Right atrium auricular region (tissue), 2 donors: ENCODE measurements around the gene MTMR3. TPM values are rescaled to one million over a fixed set of nuclear protein-coding genes. Genes with fewer than 3 reads are reported as not detected.

ENCODE experiments used
- DNase-seq: peaks from one replicate; pipeline ENCODE4 v3.0.0-alpha.2; 2019; ENCODE audit warnings: low spot score
- H3K27ac ChIP-seq, 2 donors: fragments of 200-600 bp; sonication (generic); 1 replicate in 1 of 2; 2 replicates in 1 of 2; pipeline ENCODE4 v1.5.1; 2016 to 2019
- H3K27me3 ChIP-seq, 2 donors: fragments of 200-600 bp; sonication (generic); one replicate each; pipeline versions ENCODE4 v1.5.1 to v1.6.0; 2017 to 2019
- H3K36me3 ChIP-seq: fragments of 200-600 bp; sonication (generic); one replicate; pipeline ENCODE4 v1.5.1; 2016
- H3K4me1 ChIP-seq, 2 donors: fragments of 200-600 bp; sonication (generic); one replicate each; pipeline versions ENCODE4 v1.5.1 to v1.6.0; 2017 to 2019
- H3K4me3 ChIP-seq, 2 donors: fragments of 200-600 bp; sonication (generic); 1 replicate in 1 of 2; 2 replicates in 1 of 2; pipeline ENCODE4 v1.5.1; 2017 to 2019; ENCODE audit warnings: mild to moderate bottlenecking in 1 of 2, moderate library complexity in 1 of 2
- H3K9me3 ChIP-seq, 2 donors: fragments of 200-600 bp; sonication (generic); one replicate each; pipeline ENCODE4 v1.5.1; 2019
- total RNA-seq, 2 donors: library from RNA; depleted of rRNA; stranded (reverse); fragments of >200 nt; gene quantifications; one replicate each; pipeline ENCODE4 v1.1.0, GENCODE V29; 2016
- TF ChIP-seq, protein P1 (sequence below), 2 donors: fragments of 200-600 bp; sonication (generic); IDR thresholded peaks; one replicate each; pipeline ENCODE4 v1.5.1; 2019; ENCODE audit warnings: antibody characterized with exemption in 2 of 2

Gene MTMR3
- total RNA-seq, 2 donors from 2014 or later, result 27.2 to 38.1 TPM

DNA sequence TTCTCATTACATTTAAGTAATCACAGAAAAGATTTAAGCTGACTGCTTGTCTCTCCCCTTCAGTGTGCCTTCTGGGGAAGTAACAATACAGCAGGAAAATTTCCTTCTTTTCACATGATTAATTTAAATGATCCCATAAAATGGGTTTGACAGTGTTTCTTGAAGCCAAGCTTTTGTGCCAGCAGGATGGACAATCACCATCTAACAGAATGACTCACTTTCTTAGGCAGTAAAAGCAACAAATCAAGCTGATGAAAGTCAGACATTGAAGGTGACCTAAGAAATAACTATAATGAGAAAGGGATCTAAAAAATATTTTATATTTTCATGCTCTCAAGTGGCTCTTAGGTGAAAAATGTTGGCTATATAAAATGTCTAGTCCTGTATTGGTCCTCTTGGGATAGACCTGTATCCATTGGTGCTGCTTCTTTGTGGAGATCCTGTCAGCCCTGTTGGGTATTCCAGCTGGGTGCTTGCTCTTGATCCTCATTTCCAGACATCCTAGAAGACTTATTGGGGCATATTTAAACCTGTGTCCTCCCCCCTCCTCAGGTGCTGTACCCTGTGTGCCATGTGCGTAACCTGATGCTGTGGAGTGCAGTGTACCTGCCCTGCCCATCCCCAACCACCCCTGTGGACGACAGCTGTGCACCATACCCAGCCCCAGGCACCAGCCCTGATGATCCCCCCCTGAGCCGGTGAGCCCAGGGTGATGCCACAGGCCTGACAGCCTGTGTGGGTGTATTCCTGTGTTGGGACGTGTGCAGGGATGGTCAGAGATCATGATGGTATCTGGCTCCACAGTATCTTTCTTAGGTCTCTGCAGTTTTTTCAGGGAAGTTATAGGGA is 134.6 kb downstream of the MTMR3 start:
- TF ChIP-seq, protein P1, sequence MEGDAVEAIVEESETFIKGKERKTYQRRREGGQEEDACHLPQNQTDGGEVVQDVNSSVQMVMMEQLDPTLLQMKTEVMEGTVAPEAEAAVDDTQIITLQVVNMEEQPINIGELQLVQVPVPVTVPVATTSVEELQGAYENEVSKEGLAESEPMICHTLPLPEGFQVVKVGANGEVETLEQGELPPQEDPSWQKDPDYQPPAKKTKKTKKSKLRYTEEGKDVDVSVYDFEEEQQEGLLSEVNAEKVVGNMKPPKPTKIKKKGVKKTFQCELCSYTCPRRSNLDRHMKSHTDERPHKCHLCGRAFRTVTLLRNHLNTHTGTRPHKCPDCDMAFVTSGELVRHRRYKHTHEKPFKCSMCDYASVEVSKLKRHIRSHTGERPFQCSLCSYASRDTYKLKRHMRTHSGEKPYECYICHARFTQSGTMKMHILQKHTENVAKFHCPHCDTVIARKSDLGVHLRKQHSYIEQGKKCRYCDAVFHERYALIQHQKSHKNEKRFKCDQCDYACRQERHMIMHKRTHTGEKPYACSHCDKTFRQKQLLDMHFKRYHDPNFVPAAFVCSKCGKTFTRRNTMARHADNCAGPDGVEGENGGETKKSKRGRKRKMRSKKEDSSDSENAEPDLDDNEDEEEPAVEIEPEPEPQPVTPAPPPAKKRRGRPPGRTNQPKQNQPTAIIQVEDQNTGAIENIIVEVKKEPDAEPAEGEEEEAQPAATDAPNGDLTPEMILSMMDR (IDR thresholded peaks at IDR 0.05), result no peak

DNA sequence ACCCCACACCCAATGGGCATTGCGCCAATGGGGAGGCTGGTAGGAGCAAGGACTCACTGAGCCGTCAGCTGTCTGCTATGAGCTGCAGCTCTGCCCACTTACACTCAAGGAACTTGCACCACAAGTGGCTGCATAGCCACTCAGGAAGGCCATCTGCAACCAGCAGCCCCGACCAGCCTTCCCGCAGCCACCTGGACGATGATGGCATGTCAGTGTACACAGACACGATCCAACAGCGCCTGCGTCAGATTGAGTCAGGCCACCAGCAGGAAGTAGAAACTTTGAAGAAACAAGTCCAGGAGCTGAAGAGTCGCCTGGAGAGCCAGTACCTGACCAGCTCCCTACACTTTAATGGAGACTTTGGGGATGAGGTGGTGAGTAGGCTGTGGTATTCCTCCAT is 137.5 kb downstream of the MTMR3 start:
- DNase-seq, result no peak
- Histone ChIP-seq H3K36me3 (peaks cover 100% of the 10 kb centered on the region), H3K9me3 (no peaks in the 10 kb centered on the region), H3K4me3 (no peak overlapping the region), H3K27ac (no peak overlapping the region), H3K4me1 (peaks cover 0 to 8% of the 10 kb centered on the region in 2 donors), H3K27me3 (no peaks in the 10 kb centered on the region)
- TF ChIP-seq, protein P1 (IDR thresholded peaks at IDR 0.05), result no peak

More for the DNA sequence above, 134.6 kb downstream of the MTMR3 start:
- H3K27ac ChIP-seq, result no peak overlapping the region
- H3K4me3 ChIP-seq, result no peak overlapping the region
- no peaks in the 10 kb centered on the region for H3K9me3 ChIP-seq
- no peaks in the 10 kb centered on the region for H3K27me3 ChIP-seq
- no peak for DNase-seq
- H3K4me1 ChIP-seq, result peaks cover 0 to 8% of the 10 kb centered on the region in 2 donors
- H3K36me3 ChIP-seq, result peaks cover 98% of the 10 kb centered on the region

DNA sequence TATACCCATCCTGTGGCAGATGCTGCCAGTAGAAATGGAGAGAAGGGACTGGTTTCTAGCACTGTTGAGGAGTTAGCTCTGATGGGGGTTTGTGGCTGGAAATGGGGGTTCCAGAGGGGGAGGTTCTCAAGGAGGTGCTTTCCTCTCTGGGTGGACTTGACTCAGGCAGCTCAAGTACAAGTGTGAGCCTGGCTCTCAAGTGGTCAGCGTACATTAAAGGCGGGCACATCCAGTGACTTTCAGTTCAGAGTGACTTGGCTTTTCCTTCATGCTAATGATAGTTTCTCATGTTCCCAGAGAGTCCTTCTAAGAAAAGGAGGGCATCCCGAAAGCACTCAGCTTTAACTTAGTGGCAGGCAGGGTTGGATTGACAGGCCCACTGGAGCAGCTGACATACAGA is 138.4 kb downstream of the MTMR3 start:
- TF ChIP-seq, protein P1 (IDR thresholded peaks at IDR 0.05), result no peak

DNA sequence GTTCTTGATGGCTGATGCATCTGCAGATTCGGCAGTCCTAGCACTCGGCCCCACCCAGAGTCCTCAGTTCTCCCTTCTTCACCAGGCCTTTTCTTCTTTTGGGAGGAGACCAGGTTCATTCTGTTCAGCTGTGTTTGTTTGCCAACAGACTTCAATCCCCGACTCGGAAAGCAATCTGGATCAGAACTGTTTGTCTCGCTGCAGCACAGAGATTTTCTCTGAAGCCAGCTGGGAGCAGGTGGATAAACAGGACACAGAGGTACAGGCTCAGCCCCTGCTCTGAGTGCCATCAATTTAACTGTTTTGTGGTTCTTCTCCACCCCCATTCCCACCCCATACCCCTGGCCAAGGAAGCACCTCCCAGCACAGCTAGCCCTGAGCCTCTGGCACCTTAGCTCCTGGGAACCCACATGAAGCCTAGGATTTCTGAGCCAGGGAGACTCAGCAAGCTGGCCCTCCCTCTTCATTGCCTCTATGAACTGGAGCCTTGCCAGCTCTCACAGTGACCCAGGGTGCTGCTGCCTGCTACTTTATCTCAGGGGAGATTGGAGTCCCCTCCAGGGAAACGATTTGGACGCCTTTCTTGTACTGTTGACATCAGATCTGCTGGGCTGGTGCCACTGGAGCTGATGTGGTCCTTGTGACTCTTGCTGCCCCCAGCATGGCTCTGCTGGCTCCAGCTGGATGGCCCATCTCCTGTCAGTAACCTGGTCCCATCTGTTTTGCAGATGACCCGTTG is 139.1 kb downstream of the MTMR3 start:
- DNase-seq, result no peak
- peaks cover 100% of the 10 kb centered on the region for H3K36me3 ChIP-seq
- H3K27me3 ChIP-seq, result no peaks in the 10 kb centered on the region
- H3K4me1 ChIP-seq, result peaks cover 0 to 9% of the 10 kb centered on the region in 2 donors
- H3K27ac ChIP-seq, result no peak overlapping the region
- TF ChIP-seq, protein P1 (IDR thresholded peaks at IDR 0.05), result no peak
- H3K9me3 ChIP-seq, result no peaks in the 10 kb centered on the region
- H3K4me3 ChIP-seq, result no peak overlapping the region

More for the DNA sequence above, 138.4 kb downstream of the MTMR3 start:
- Histone ChIP-seq H3K27me3 (no peaks in the 10 kb centered on the region), H3K4me3 (no peak overlapping the region), H3K36me3 (peaks cover 100% of the 10 kb centered on the region), H3K4me1 (peaks cover 0 to 8% of the 10 kb centered on the region in 2 donors), H3K9me3 (no peaks in the 10 kb centered on the region), H3K27ac (no peak overlapping the region)
- DNase-seq, result no peak

DNA sequence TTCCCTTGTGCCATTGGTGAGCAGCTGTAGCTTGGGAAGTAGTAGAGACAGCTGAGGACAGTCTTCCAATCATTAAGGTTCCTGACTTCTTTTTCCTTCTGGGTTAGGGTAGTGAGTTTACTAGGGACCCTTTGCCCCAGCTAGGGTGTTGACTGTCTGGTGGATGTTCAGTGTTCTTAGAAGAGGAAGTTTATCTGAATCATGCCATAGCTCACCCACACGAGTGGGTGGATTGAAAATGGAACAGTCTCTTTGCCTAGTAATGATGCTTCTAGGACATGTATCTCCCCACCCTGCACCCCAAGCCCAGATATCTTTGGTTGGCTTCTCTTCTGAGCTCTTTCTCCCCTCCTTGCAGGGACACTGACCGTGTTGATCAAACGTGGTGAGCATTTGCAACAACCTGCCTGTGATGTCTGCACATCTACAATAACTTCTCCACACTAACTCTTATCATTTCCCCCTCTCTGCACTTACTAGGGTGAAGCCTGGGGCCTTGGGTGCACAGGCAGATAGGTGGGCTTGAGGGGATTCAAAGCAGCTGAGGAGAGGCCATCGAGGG is 140.2 kb downstream of the MTMR3 start:
- H3K4me3 ChIP-seq, result no peak overlapping the region
- H3K27me3 ChIP-seq, result no peaks in the 10 kb centered on the region
- H3K4me1 ChIP-seq, result peaks cover 0 to 20% of the 10 kb centered on the region in 2 donors
- H3K27ac ChIP-seq, result no peak overlapping the region
- TF ChIP-seq, protein P1 (IDR thresholded peaks at IDR 0.05), result no peak
- DNase-seq, result no peak
- peaks cover 94% of the 10 kb centered on the region for H3K36me3 ChIP-seq
- H3K9me3 ChIP-seq, result no peaks in the 10 kb centered on the region
